Uterus (tissue), 2 donors: ENCODE data around the gene POLE.

Experiments
- POLR2A ChIP-seq, 2 donors: fragments of 450-650 bp; IDR thresholded peaks; one replicate each; pipeline ENCODE4 v1.6.1; 2016; ENCODE audit warnings: antibody characterized with exemption in 2 of 2, mild to moderate bottlenecking in 1 of 2, moderate library complexity in 1 of 2
- TF ChIP-seq, protein P1 (sequence below), 4 experiments: fragments of 200-600 bp in 2 of 4; fragments of 450-650 bp in 2 of 4; sonication (generic) in 2 of 4; IDR thresholded peaks; one replicate each; pipeline ENCODE4 v1.5.1; 2016 to 2019; ENCODE audit warnings: antibody characterized with exemption in 4 of 4, mild to moderate bottlenecking in 2 of 4, moderate library complexity in 1 of 4

DNA sequence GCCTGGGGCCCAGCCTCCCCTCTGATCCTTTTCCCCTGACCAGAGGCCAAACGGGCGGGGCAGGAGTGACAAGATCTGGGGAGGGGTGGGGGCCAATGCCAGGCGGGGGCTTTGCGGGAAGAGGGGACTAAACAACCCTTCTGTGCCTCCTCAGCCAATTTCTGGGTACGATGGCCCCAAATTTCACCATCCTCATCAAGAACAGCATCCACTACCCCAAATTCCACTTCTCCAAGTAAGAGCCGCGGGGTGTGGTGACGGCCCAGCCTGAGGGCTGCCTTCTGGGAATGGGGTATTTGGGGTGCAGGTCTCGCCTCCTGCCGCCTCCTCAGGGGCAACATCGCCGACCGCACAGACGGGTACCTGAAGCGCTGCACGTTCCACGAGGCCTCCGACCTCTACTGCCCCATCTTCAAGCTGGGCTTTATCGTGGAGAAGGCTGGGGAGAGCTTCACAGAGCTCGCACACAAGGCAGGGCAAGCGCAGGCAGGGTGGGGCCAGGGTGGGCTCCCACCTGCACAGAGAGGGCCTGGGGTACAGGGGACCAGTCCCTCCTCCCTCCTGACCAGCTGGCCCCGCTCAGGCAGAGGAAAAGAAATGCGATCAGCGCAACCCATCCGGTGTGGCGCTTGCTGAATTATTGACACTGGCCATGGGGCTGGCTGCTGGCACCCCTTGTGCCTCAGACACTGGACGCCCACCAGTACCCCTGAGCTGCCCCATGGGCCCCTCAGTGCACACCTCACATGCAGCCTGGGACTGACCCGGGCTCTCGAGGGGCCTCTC lies 66.8 kb downstream of the POLE start:
- TF ChIP-seq, protein P1, sequence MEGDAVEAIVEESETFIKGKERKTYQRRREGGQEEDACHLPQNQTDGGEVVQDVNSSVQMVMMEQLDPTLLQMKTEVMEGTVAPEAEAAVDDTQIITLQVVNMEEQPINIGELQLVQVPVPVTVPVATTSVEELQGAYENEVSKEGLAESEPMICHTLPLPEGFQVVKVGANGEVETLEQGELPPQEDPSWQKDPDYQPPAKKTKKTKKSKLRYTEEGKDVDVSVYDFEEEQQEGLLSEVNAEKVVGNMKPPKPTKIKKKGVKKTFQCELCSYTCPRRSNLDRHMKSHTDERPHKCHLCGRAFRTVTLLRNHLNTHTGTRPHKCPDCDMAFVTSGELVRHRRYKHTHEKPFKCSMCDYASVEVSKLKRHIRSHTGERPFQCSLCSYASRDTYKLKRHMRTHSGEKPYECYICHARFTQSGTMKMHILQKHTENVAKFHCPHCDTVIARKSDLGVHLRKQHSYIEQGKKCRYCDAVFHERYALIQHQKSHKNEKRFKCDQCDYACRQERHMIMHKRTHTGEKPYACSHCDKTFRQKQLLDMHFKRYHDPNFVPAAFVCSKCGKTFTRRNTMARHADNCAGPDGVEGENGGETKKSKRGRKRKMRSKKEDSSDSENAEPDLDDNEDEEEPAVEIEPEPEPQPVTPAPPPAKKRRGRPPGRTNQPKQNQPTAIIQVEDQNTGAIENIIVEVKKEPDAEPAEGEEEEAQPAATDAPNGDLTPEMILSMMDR (IDR thresholded peaks at IDR 0.05) = no peak
- no peak for TF ChIP-seq POLR2A (IDR thresholded peaks at IDR 0.05)
